Adipocyte (in vitro differentiated cells): ENCODE data around the gene FYB1.

Source experiments
- DNase-seq: peaks from one replicate; pipeline ENCODE4 v3.0.0-alpha.2; 2015; ENCODE audit warnings: low read depth
- H3K27me3 ChIP-seq: replicated peaks from 2 replicates; pipeline ENCODE4 v1.7.0; 2013; ENCODE audit warnings: mild to moderate bottlenecking, low read length, moderate library complexity; ENCODE audit not compliant: control insufficient read depth, insufficient read depth
- H3K36me3 ChIP-seq: 2 replicates; pipeline ENCODE4 v1.7.0; 2013; ENCODE audit warnings: low read length, mild to moderate bottlenecking, moderate library complexity; ENCODE audit not compliant: control insufficient read depth, insufficient read depth, severe bottlenecking
- H3K4me1 ChIP-seq: 2 replicates; pipeline ENCODE4 v1.7.0; 2013; ENCODE audit warnings: mild to moderate bottlenecking, low read length, moderate library complexity; ENCODE audit not compliant: control insufficient read depth, insufficient read depth
- H3K4me3 ChIP-seq: 2 replicates; pipeline ENCODE4 v1.7.0; 2013; ENCODE audit warnings: mild to moderate bottlenecking, low read length, moderate library complexity
- H3K9ac ChIP-seq: 2 replicates; pipeline ENCODE4 v1.7.0; 2013; ENCODE audit warnings: mild to moderate bottlenecking, low read length, moderate library complexity
- H3K9me3 ChIP-seq: 2 replicates; pipeline ENCODE4 v1.7.0; 2013; ENCODE audit warnings: mild to moderate bottlenecking, low read length, moderate library complexity; ENCODE audit not compliant: control insufficient read depth

Gene FYB1

DNA sequence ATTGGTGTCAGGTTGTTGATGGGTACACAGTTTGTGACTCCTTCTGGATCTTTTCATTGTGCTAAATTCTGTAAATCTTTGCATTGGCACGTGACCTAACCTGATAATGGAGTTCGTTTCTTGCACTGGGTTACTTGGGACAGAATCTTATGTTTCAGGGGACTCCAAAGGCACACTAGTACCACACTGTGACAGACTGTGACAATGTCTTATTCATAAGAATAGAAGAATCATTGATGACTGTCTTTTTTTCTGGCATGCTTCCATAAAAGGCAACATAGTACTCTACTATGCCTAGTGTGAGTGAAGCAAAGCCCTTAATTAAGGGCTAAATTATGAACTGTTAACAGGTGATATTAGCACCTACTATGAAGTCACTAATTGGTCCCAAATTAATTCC, 109.8 kb downstream of the FYB1 start:
- no peak overlapping the region for H3K4me3 ChIP-seq
- peaks cover 6% of the 10 kb centered on the region for H3K4me1 ChIP-seq
- H3K27me3 ChIP-seq, result no peaks in the 10 kb centered on the region
- no peak overlapping the region for H3K9ac ChIP-seq
- no peaks in the 10 kb centered on the region for H3K36me3 ChIP-seq
- DNase-seq, result no peak
- no peaks in the 10 kb centered on the region for H3K9me3 ChIP-seq

- H3K4me3 ChIP-seq, result no peak overlapping the region
- H3K4me1 ChIP-seq, result peaks cover 6% of the 10 kb centered on the region
- no peak for DNase-seq
- H3K36me3 ChIP-seq, result no peaks in the 10 kb centered on the region
- no peaks in the 10 kb centered on the region for H3K27me3 ChIP-seq
- H3K9ac ChIP-seq, result no peak overlapping the region
- no peaks in the 10 kb centered on the region for H3K9me3 ChIP-seq
Observed at GRCh38 chr5:39108987-39109386, 110.4 kb downstream of the FYB1 start.

GRCh38 chr5:39107350-39107749, 112.0 kb downstream of the FYB1 start:
- no peak for DNase-seq

GRCh38 chr5:39106322-39106721, 113.0 kb downstream of the FYB1 start:
- Histone ChIP-seq H3K36me3 (no peaks in the 10 kb centered on the region), H3K9me3 (no peaks in the 10 kb centered on the region), H3K4me1 (peaks cover 21% of the 10 kb centered on the region), H3K27me3 (no peaks in the 10 kb centered on the region), H3K9ac (peak overlapping the region; percentile 11), H3K4me3 (no peak overlapping the region)
- peak; percentile 61 for DNase-seq

More at GRCh38 chr5:39107350-39107749, 112.0 kb downstream of the FYB1 start:
- no peaks in the 10 kb centered on the region for H3K9me3 ChIP-seq
- H3K4me3 ChIP-seq, result no peak overlapping the region
- no peaks in the 10 kb centered on the region for H3K36me3 ChIP-seq
- no peaks in the 10 kb centered on the region for H3K27me3 ChIP-seq
- H3K4me1 ChIP-seq, result peaks cover 14% of the 10 kb centered on the region
- H3K9ac ChIP-seq, result no peak overlapping the region

DNA sequence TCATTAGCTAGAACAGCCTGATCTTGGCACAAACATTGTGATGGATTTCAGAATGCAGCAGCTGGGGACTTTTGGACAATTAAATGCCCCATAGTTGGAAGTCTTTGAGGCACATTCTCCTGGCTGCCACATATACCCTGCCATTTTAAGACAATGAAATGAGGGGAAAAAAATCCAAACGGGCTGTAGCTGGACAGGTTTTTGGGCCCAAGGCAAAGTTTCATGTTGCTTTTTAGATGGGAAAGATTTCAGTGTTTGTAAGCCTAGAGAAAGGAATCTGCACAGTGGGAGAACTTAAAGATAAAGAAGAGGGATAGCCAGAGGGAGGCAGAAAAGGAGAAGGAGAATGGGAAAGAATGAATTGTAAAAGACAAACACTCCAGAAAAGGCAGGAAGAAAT, 115.1 kb downstream of the FYB1 start:
- Histone ChIP-seq H3K27me3 (no peaks in the 10 kb centered on the region), H3K9ac (no peak overlapping the region), H3K9me3 (no peaks in the 10 kb centered on the region), H3K36me3 (no peaks in the 10 kb centered on the region), H3K4me3 (no peak overlapping the region), H3K4me1 (peaks cover 32% of the 10 kb centered on the region)
- no peak for DNase-seq

GRCh38 chr5:39102684-39103155, 116.6 kb downstream of the FYB1 start:
- no peaks in the 10 kb centered on the region for H3K36me3 ChIP-seq
- no peaks in the 10 kb centered on the region for H3K27me3 ChIP-seq
- H3K4me1 ChIP-seq, result peaks cover 32% of the 10 kb centered on the region
- no peaks in the 10 kb centered on the region for H3K9me3 ChIP-seq
- no peak overlapping the region for H3K9ac ChIP-seq
- DNase-seq, result no peak
- no peak overlapping the region for H3K4me3 ChIP-seq

GRCh38 chr5:39100851-39101396, 118.4 kb downstream of the FYB1 start:
- peak; percentile 91 for DNase-seq
- no peaks in the 10 kb centered on the region for H3K36me3 ChIP-seq
- no peaks in the 10 kb centered on the region for H3K9me3 ChIP-seq
- no peaks in the 10 kb centered on the region for H3K27me3 ChIP-seq
- peaks cover 26% of the 10 kb centered on the region for H3K4me1 ChIP-seq
- H3K9ac ChIP-seq, result no peak overlapping the region
- H3K4me3 ChIP-seq, result no peak overlapping the region

DNA sequence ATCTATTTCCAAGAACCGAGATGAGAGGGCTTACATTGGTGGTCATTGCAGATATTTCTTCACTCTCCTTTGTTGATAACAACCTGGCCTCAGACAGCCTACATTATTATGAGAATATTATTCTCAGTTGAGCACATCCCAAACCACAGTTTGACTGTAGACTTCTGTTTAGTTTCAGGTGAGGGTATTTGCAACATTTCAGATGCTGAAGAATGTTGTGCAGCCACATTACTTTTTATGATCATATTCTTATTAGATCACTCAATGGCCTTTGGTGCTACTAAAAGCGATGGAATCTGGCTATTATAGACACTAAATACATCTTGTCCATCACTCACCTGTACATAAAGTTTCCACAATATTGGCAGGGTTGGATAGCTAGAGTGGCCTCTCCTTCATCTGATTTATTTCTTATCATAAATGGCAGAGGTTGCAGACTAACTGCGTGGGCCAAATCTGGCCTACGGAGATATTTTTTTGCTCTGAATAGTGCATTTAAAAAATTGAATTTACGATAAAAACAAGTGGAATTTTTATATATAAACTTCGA, 119.0 kb downstream of the FYB1 start:
- Histone ChIP-seq H3K27me3 (no peaks in the 10 kb centered on the region), H3K4me1 (peaks cover 26% of the 10 kb centered on the region), H3K9ac (no peak overlapping the region), H3K4me3 (no peak overlapping the region), H3K9me3 (no peaks in the 10 kb centered on the region), H3K36me3 (no peaks in the 10 kb centered on the region)
- no peak for DNase-seq

GRCh38 chr5:39099831-39100230, 119.5 kb downstream of the FYB1 start:
- DNase-seq, result no peak
- H3K4me3 ChIP-seq, result no peak overlapping the region

DNA sequence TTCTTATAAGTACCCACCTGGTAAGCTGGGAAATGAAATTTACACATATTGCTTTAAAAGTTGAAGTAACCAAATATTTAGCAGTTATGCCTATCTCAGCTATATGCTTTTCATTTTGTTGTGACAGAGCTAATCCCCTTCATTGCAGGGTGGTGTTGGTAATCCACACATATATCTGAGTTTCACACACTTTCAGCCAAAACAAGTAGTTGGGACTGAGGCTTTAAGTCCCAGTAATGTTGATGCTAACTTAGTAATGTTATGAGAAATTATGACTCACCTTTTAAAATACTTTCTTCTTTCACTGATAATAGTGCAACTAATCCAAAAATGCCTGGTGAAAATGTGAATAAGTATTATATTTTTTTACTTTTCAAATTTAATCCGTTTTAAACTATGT, 126.0 kb downstream of the FYB1 start:
- Histone ChIP-seq H3K9me3 (peaks cover 9% of the 10 kb centered on the region), H3K27me3 (no peaks in the 10 kb centered on the region), H3K36me3 (no peaks in the 10 kb centered on the region), H3K9ac (no peak overlapping the region), H3K4me3 (no peak overlapping the region), H3K4me1 (peaks cover 14% of the 10 kb centered on the region)
- no peak for DNase-seq

More at GRCh38 chr5:39099831-39100230, 119.5 kb downstream of the FYB1 start:
- no peaks in the 10 kb centered on the region for H3K9me3 ChIP-seq
- peaks cover 26% of the 10 kb centered on the region for H3K4me1 ChIP-seq
- H3K36me3 ChIP-seq, result no peaks in the 10 kb centered on the region
- H3K9ac ChIP-seq, result no peak overlapping the region
- no peaks in the 10 kb centered on the region for H3K27me3 ChIP-seq

DNA sequence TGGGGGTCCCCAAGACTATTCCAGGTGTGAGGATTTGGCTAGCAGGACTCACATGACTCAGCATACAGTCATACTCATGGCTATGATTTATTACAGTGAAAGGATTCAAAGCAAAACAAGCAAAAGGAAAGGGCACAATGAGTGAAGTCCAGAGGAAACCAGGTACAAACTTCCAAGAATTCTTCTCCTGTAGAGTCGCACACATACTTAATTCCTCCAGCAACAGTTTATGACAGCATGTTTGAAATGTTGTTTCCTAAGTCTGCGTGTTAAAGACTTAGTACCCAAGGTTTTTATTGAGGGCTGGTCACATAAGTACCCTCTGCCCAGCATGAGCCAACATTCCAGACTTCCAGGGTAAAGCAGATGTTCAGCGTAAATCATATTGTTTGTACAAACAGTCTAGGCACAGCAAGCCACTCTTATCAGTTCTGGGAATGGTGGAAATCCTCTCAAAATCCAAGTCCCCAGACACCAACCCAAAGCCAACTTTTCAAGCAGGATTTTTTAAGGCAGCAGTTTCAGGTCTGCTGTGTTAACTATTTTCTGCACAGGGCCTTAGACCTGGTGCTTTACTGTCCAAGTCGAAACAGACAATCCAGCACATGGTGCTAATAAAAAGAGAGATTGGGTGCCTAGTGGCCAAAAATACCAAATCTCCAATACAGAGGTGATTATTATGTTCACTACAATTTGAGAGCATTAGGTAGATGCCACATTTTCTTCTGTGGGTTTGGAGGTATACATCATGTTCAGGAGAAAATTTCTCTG, 126.6 kb downstream of the FYB1 start:
- Histone ChIP-seq H3K36me3 (no peaks in the 10 kb centered on the region), H3K27me3 (no peaks in the 10 kb centered on the region), H3K4me1 (peaks cover 14% of the 10 kb centered on the region), H3K9ac (no peak overlapping the region), H3K9me3 (peaks cover 9% of the 10 kb centered on the region), H3K4me3 (no peak overlapping the region)
- no peak for DNase-seq
